Activated CD4-positive, alpha-beta T cell treated with anti-CD3 and anti-CD28 coated beads, Interleukin-2, amount 10 ng/mL, durations not matched to agents 7 days and 5 days (primary cell): Measurements from ENCODE around the gene NIPAL3. TPM values are rescaled to one million over a fixed set of nuclear protein-coding genes. Genes with fewer than 3 reads are reported as not detected.

Source experiments
- CTCF ChIA-PET: fragments of 350-600 bp; sonication (Branson Sonifier 250); formaldehyde crosslinking; loops from one replicate; lab custom pipeline; 2021; ENCODE audit warnings: antibody characterized with exemption; lab: Charles Lee
- POLR2A ChIA-PET: fragments of 350-600 bp; sonication (Branson Sonifier 250); formaldehyde crosslinking; loops from one replicate; lab custom pipeline; 2021; ENCODE audit warnings: antibody characterized with exemption; lab: Charles Lee
- DNase-seq: peaks from one replicate; pipeline ENCODE4 v3.0.0-alpha.2; 2020
- H3K27ac Mint-ChIP-seq: one replicate; pipeline ENCODE4 v1.8.0; 2021; ENCODE audit warnings: mild to moderate bottlenecking, moderate library complexity, mixed read lengths
- H3K27me3 Mint-ChIP-seq: one replicate; pipeline ENCODE4 v1.8.0; 2021; ENCODE audit warnings: mixed read lengths
- H3K36me3 Mint-ChIP-seq: one replicate; pipeline ENCODE4 v1.8.0; 2021; ENCODE audit warnings: low read depth, mixed read lengths
- H3K4me1 Mint-ChIP-seq: one replicate; pipeline ENCODE4 v1.8.0; 2021; ENCODE audit warnings: mixed read lengths
- H3K4me3 Mint-ChIP-seq: one replicate; pipeline ENCODE4 v1.8.0; 2021; ENCODE audit warnings: mild to moderate bottlenecking, moderate library complexity, mixed read lengths
- H3K9me3 Mint-ChIP-seq: one replicate; pipeline ENCODE4 v1.8.0; 2021; ENCODE audit warnings: mixed read lengths
- total RNA-seq, 2 experiments: library from RNA; stranded (reverse); gene quantifications; one replicate each; pipeline ENCODE4 v1.2.3, GENCODE V29; 2021

The NIPAL3 gene
- total RNA-seq, 2 experiments from 2014 or later = 72.8 to 78.1 TPM

DNA sequence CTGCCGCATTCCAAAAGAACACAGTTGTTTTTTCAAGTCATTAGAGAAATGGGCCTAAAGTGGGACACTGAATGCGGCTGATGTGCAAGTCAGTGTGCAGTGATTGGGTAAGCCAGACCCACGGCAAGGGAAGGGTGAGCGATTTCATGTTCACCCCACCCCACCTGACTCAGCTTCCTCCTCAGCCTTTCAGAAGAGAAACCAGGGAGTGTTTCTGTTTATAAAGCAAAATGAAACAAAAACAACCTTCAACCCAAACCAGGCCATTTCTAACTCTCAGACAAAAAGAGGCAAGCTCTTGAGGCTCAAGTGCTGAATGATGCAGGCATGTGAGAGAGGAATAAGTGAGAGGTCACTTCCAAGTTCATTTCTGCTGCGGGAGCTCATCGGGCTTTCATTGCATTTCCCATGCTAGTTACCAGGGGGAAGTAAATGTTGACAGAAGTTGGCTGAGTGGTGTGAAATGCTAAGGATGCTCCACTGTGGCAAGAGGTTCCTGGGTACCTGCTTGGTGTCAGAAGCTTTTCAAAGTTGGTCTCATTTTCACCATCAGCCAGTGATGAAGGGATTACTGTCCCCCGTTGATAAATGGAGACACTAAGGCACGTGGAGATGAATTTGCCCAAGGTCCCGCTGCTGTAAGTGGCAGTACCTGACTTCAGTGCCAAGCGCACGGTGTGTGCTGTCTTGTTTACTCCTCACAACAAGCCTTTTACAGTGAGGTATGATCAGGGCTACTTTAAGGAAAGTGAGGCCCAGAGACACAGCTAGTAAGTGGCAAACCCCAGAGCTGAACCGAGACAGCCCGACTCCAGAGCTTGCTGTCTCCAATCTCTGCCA is 31.1 kb upstream of the NIPAL3 start:
- POLR2A ChIA-PET = no interaction called here

DNA sequence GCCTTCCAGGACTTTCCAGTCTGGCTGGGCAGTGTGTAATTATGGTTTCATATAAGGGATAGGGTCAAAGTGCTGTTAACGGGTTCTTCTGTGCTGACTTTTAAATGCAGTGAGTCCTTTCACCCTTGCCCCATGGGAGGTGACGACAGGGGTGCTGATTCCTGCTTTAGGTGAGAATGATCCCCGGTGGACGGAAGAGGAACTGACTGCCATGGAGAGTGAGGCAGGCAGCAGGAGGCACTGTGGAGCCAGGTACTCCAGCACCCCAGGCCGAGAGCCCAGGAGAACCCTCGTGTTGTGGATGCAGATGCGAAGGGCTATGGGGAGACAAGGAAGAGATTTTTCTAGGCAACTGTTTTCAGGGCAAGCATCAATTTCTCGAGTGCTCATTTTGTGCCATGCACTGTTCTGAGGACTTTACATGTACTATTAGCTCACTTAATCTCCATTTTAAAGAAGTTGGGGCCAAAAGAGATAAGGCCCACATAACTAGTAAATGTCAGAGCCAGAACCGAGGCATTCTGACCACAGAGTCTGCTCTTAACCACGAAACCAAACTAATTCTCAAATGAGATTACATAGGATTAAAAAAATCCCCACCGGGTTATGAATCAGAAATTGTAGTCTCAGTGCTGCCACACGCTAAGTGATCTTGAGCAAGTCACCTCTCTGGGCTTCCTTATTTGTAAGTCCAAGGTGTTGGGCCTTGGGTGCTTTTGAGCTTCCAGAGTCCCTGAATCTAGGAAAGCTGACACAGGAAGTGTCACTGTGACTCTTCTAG is 30.3 kb upstream of the NIPAL3 start:
- peak overlapping the region; percentile 78 for H3K27ac Mint-ChIP-seq
- CTCF ChIA-PET = interaction anchor here (0.6 to 5.9 kb wide), 13 partner anchors 8 to 1227 kb away, joined by 3 to 38 read pairs (median 5); partner anchors contain the start of gene NIPAL3
- peak; percentile 40 for DNase-seq
- H3K4me3 Mint-ChIP-seq = no peak overlapping the region
- POLR2A ChIA-PET = no interaction called here
- H3K27me3 Mint-ChIP-seq = no peaks in the 10 kb centered on the region
- H3K4me1 Mint-ChIP-seq = peaks cover 35% of the 10 kb centered on the region
- peaks cover 12% of the 10 kb centered on the region for H3K36me3 Mint-ChIP-seq
- H3K9me3 Mint-ChIP-seq = no peaks in the 10 kb centered on the region

More for the DNA sequence above, 31.1 kb upstream of the NIPAL3 start:
- peaks cover 10% of the 10 kb centered on the region for H3K36me3 Mint-ChIP-seq
- CTCF ChIA-PET = interaction anchor here (0.6 to 5.9 kb wide), 11 partner anchors 8 to 443 kb away, joined by 3 to 38 read pairs (median 6); partner anchors contain the start of gene NIPAL3
- peak overlapping the region; percentile 78 for H3K27ac Mint-ChIP-seq
- H3K27me3 Mint-ChIP-seq = no peaks in the 10 kb centered on the region
- H3K9me3 Mint-ChIP-seq = no peaks in the 10 kb centered on the region
- no peak overlapping the region for H3K4me3 Mint-ChIP-seq
- H3K4me1 Mint-ChIP-seq = peaks cover 33% of the 10 kb centered on the region
- DNase-seq = peak; percentile 52

DNA sequence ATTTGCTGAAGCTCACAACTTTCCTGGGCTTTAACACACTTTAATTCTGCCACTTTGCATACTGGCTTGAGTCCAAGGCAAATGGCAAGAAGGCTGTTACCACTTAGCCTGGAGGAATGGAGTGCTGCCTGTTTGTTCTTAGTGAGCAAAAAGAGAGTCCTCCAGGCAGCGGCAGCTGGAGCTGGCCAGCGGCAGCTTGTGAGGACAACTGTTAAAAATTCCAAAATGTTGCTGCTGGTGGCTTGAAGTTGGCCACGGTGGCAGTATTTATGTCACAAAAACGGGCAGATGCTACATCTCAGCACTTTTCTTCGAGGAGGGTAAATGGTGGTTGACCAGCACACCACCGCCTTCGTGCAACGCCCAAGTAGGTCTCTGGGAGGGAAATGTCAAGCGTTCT is 29.4 kb upstream of the NIPAL3 start:
- no peak for DNase-seq
- peaks cover 13% of the 10 kb centered on the region for H3K36me3 Mint-ChIP-seq
- ChIA-PET CTCF (interaction anchor here (0.8 to 5.9 kb wide), 6 partner anchors 29 to 234 kb away, joined by 3 to 38 read pairs (median 4); partner anchors contain the start of gene NIPAL3), POLR2A (no interaction called here)
- no peaks in the 10 kb centered on the region for H3K27me3 Mint-ChIP-seq
- no peak overlapping the region for H3K27ac Mint-ChIP-seq
- H3K4me3 Mint-ChIP-seq = no peak overlapping the region
- no peaks in the 10 kb centered on the region for H3K9me3 Mint-ChIP-seq
- H3K4me1 Mint-ChIP-seq = peaks cover 40% of the 10 kb centered on the region

DNA sequence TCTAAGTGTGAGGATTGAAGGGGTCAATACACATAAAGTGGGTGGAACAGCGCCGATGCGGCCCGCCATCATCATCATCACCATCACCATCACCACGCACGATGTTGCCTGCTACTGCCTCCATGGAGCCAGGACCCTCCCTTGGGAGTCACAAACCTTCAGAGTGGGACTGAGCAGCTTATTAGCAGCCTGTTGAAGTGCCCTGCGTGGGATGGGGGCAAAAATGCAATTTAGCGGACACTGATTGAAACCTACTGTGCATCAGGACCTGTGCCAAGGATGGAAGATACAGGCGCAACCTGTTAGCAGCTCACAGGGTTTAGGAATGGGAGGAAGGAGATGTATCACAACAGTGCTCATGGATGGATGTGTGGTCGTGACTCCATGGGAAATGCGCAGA is 28.7 kb upstream of the NIPAL3 start:
- H3K9me3 Mint-ChIP-seq = no peaks in the 10 kb centered on the region

DNA sequence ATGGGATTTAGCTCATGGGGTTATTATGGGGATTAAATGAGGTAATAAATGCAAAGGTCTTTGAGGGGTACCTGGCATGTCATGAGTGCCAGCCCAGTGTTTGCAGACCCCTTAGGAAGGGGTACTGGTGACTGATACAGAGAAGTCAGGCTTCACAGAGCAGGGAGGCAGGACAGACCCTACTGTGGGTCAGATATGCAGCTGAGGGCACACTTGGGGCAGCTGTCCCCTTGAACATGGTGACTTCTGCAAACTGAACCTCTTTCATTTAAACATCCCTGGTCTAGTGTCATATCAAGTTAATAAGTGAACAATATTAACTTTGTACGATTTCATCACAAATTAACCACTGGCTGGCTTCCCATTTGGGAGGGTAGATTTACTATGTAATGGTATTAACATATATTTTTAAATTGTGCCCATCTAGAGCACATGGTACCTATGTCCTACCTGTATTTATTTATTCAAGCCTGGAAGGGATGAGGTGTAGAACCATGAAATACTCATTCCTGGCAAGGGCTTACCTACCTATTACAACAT is 27.9 kb upstream of the NIPAL3 start:
- no peak overlapping the region for H3K27ac Mint-ChIP-seq
- H3K4me1 Mint-ChIP-seq = peaks cover 55% of the 10 kb centered on the region
- no peaks in the 10 kb centered on the region for H3K9me3 Mint-ChIP-seq
- ChIA-PET CTCF (interaction anchor here (1.6 to 5.9 kb wide), 4 partner anchors 20 to 188 kb away, joined by 3 to 38 read pairs (median 5); partner anchors contain the start of gene NIPAL3), POLR2A (no interaction called here)
- peaks cover 13% of the 10 kb centered on the region for H3K36me3 Mint-ChIP-seq
- no peak overlapping the region for H3K4me3 Mint-ChIP-seq
- DNase-seq = no peak
- H3K27me3 Mint-ChIP-seq = no peaks in the 10 kb centered on the region

More for the DNA sequence above, 28.7 kb upstream of the NIPAL3 start:
- ChIA-PET POLR2A (no interaction called here), CTCF (interaction anchor here (1.8 to 5.9 kb wide), 3 partner anchors 28 to 187 kb away, joined by 5 to 38 read pairs (median 5); partner anchors contain the start of gene NIPAL3)
- Mint-ChIP-seq H3K4me1 (peaks cover 47% of the 10 kb centered on the region), H3K27me3 (no peaks in the 10 kb centered on the region), H3K36me3 (peaks cover 15% of the 10 kb centered on the region), H3K27ac (no peak overlapping the region), H3K4me3 (no peak overlapping the region)
- DNase-seq = no peak

DNA sequence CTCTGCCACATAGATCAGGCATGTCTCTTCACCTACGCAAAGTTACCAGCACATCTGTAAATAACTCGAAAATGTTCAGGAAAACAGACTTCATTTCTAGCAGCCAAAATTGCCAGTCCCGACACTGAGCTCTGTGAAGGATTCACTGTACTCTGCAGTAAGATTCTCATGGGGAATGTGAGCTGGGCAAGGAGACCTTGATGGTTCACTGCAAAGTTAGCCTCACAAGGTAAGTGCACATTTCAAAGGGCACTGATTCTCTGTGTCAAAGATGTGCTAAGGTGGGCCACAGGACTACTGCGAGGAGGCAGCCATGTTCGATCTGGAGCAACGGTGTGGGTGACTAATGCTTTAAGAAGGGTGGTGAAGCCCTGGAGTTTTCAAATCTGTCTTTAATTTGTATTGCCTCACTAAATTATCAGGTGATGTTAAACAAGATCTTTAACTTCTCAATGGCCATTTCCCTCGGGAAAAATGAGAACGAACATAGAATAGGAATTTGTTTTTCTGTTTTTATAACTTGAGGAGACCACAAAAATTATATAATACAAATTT is 27.2 kb upstream of the NIPAL3 start:
- Mint-ChIP-seq H3K4me3 (no peak overlapping the region), H3K27me3 (no peaks in the 10 kb centered on the region), H3K9me3 (no peaks in the 10 kb centered on the region), H3K27ac (no peak overlapping the region), H3K36me3 (peaks cover 10% of the 10 kb centered on the region), H3K4me1 (peaks cover 62% of the 10 kb centered on the region)
- POLR2A ChIA-PET = no interaction called here
- no peak for DNase-seq
- CTCF ChIA-PET = interaction anchor here (1.6 to 5.9 kb wide), 2 partner anchors 21 to 188 kb away, joined by 3 to 38 read pairs; no protein-coding TSS in a partner anchor

DNA sequence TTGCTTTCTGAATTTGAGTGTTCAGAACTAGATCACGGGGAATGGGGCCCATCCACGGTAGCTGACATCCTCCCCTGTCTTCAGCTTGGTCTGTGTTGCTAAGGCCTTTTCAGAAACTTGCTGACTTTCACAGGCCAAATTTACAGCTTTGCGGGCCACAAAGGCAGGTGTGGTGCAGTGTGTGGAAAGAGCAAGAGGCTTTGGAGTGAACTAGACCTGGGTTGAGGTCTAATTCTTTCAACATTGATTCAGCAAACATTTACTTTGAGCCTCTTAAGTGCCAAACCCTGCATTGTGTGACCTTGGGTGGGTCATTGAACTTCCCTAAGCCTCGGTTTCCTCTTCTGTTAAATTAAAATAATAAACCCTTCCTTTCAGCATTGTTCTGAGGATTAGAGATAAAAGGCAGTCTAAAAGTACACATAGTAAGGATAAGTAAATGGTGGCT is 26.3 kb upstream of the NIPAL3 start:
- Mint-ChIP-seq H3K9me3 (no peaks in the 10 kb centered on the region), H3K4me3 (no peak overlapping the region), H3K36me3 (peaks cover 10% of the 10 kb centered on the region), H3K27ac (no peak overlapping the region), H3K4me1 (peaks cover 58% of the 10 kb centered on the region), H3K27me3 (no peaks in the 10 kb centered on the region)
- ChIA-PET POLR2A (no interaction called here), CTCF (interaction anchor here (5.9 kb wide), 1 partner anchor 189 kb away, joined by 38 read pairs; no protein-coding TSS in a partner anchor)
- DNase-seq = no peak

DNA sequence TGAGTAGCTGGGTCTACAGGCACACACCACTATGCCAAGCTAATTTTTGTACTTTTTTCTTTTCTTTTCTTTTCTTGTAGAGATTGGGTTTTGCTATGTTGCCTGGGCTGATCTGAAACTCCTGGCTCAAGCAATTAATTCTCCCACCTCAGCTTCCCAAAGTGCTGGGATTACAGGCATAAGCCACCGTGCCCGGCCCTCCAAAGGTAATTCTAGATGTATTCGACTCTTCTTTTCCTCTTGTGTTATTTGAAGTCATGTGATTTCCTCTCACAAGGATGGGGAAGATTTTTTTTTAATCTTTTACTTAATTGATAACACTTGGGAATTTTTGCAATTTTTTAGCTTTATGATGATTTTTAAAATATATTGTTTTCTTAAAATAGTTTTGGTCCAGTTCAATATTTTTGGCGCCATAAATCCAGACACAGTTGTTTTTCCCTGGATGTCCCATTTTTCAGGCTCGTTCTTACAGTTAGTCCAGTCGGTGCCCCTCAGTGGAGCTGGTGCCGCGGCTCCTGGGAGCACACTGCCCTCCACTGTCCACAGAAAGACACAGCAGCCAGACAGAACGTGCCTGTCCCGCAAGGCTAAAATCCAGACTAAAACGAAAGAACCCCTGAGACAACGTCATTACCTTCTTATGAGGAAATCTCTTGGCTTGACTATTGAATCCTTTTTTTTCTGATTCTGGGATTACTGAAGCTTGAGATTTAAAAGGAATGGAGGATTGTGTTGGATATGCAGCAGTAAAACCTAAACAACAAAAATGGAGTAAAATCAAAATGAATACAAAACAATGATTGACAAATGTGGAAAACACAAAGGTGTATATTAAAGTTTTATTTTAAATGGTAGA is 24.4 kb upstream of the NIPAL3 start:
- Mint-ChIP-seq H3K27ac (peak overlapping the region; percentile 91), H3K4me1 (peaks cover 40% of the 10 kb centered on the region), H3K36me3 (peaks cover 10% of the 10 kb centered on the region), H3K9me3 (no peaks in the 10 kb centered on the region), H3K4me3 (peak overlapping the region; percentile 65), H3K27me3 (no peaks in the 10 kb centered on the region)
- DNase-seq = peak; percentile 76
- ChIA-PET POLR2A (interaction anchor here (0.7 to 1.2 kb wide), 2 partner anchors 128 to 241 kb away, joined by 3 to 4 read pairs; no protein-coding TSS in a partner anchor), CTCF (interaction anchor here (0.6 to 7.1 kb wide), 41 partner anchors 9 to 852 kb away, joined by 3 to 216 read pairs (median 5); partner anchors contain the start of genes NIPAL3, RCAN3 and STPG1)

DNA sequence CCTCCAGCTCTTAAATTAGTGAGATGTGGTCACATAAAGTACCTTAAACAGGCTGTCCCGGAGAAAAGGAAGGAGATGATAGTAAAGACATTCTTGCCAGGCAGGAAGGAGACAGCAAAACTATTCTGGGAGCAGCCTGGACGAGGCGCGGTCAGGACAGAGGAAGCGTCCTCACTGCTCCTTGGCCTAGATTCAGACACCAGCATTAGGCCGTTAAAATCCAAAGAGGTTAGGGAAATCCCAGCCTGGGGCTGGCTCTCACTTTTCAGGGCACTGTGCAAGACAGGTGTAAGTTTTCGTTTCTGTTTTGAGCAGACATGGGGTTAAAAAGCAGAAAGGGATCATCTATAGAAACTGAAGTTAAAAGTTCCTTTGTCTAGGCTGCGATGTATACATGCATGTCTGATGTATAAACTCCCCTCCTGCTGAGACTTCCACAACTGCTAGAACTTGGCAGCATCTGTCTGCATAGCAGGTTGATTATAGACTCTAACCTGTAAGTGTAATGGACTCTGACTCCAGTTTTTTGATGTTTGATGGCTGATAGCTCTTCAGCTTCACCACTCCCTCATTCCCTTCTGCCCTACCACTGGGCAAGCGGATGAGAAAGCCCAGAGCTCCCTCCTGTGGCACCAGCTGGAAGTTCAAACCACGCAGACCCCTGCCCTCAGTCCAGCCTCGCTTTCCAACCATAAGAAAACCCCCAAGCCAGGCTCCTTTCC is 23.6 kb upstream of the NIPAL3 start:
- POLR2A ChIA-PET = interaction anchor here (0.5 to 1.2 kb wide), 3 partner anchors 74 to 242 kb away, joined by 3 to 4 read pairs (median 3); no protein-coding TSS in a partner anchor
- no peaks in the 10 kb centered on the region for H3K27me3 Mint-ChIP-seq
- peaks cover 33% of the 10 kb centered on the region for H3K4me1 Mint-ChIP-seq
- no peaks in the 10 kb centered on the region for H3K9me3 Mint-ChIP-seq
- peak overlapping the region; percentile 91 for H3K27ac Mint-ChIP-seq
- peaks cover 8% of the 10 kb centered on the region for H3K36me3 Mint-ChIP-seq
- CTCF ChIA-PET = interaction anchor here (0.6 to 7.1 kb wide), 50 partner anchors 8 to 853 kb away, joined by 3 to 216 read pairs (median 4); partner anchors contain the start of genes NIPAL3, RCAN3, SRSF10 and STPG1
- H3K4me3 Mint-ChIP-seq = peak overlapping the region; percentile 65
- DNase-seq = peak; percentile 74

DNA sequence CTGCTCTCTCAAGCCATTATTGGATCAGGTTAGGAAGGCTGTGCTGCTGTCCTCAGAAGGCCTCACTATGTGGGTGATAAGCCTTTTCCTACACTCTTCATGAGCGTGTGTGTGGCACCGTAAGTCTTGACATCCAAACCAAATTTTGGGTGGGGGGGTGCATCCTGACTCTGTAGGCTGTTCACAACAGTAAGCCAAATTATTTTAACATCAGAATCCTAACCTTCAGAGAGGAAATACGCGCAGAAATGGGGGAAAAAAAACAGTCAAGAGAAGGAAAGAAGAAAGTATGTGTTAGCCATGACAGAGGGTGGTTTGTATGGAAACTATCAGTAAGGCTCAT is 23.0 kb upstream of the NIPAL3 start:
- POLR2A ChIA-PET = interaction anchor here (0.5 kb wide), 1 partner anchor 74 kb away, joined by 3 read pairs; no protein-coding TSS in a partner anchor
- Mint-ChIP-seq H3K27ac (peak overlapping the region; percentile 52), H3K27me3 (no peaks in the 10 kb centered on the region), H3K36me3 (peaks cover 8% of the 10 kb centered on the region), H3K4me3 (no peak overlapping the region), H3K9me3 (no peaks in the 10 kb centered on the region), H3K4me1 (peaks cover 33% of the 10 kb centered on the region)
- CTCF ChIA-PET = interaction anchor here (0.6 to 7.1 kb wide), 31 partner anchors 8 to 575 kb away, joined by 3 to 216 read pairs (median 6); partner anchors contain the start of genes NIPAL3, SRSF10 and STPG1
- DNase-seq = no peak
